COLO668 (cell line): ENCODE measurements around the gene BARHL2.

ENCODE experiments used
- DNase-seq: peaks from one replicate; lab custom pipeline; 2025; ENCODE audit not compliant: unreplicated experiment; lab: John Stamatoyannopoulos, UW

BARHL2 gene

DNA sequence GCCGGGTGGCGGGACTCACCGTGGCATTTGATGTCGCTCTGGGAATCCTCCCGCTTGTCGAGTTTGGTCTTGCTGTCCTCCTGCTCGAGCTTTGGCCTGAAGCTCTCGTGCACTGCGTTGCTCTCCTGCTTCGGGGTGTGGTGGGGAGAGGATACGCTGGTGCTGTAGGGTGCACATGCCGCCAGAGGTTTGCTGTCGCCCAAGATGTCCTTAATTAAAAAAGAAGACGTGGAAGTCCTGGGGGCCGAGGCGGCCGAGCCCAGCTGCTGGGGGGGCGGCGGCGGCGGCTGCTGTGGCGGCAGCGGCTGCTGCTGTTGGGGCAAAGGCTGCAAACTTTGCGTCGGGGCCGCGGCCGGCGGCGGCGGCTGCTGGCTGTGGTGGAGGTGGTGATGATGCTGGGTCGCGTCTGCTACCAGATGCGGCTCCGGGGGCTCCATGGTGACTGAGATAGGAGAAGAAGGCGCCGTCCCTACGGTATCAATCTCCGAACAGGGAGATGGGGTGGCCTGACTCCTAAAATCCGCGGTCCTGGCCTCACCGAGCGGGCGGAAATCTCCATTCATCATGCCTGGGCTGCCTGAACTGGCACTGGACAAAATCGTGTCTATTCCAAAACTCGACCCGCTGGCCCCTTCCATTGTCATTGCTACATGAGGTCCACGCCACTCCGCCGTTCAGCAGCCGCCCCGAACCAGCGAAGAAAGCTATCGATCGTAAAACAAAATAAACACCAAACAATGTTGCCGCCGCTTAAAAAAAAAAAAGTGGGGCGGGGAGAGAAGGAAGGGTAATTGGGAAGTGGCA, at the start of gene BARHL2:
BARHL2 (minus strand) TSS at position 751 of the 804 bp plus-strand sequence; CDS start at position 644, 107 bp downstream.
- DNase-seq = peak; percentile 43

DNA sequence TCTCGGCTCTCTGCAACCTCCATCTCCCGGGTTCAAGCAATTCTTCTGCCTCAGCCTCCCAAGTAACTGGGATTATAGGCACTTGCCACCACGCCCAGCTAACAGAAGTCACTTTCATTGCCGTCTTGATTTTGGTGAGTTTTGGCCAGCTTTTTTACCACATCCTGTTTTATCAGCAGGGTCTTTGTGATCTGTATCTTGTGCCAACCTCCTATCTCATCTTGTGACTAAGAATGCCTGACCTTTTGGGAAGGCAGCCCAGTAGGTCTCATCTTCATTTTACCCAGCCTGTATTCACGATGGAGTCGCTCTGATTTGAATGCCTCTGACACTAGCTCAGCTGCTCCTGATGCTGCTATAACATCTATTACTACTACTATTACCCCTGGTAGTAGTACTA, 46.8 kb upstream of the BARHL2 start:
- no peak for DNase-seq

- no peak for DNase-seq
These were observed 46.4 kb upstream of the BARHL2 start for GRCh38 chr1:90763506-90763905.

DNA sequence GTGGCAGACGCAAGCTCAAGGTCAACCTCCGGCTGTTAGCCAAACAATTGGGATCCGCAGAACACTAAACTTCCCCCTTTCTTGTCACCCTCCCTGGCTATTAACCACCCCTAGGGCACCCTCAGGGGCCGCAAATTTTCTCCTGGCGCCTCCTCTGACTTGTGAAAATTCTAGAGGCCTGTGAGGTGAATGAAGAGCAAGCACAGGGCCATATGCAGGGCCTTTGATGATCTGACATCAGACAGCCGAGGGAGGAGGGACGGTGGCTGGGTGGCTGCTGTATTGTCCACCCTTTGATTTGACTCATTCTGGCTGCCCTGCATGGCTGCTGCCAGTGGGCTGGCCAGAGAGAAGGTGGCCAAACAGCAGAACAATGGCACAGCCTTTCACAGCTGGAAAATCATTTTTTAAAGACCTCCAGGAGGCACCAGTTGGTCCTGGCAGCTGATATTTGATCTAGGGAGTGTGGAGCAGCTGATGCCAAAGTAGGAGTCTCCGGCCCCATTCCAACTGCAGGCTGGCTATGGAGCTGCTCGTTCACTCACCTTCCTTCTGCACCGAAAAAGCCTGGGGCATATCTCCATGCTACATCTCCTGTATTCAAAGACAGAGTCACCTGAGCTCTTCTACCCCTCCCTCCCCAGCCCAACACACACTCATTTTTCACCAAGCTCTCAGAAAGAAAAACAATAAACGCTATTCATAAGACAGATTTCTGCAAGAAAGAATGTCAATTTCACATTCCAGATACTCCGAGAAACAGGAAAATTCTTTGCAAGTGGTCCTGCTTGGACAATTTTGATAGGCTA, 44.9 kb upstream of the BARHL2 start:
- no peak for DNase-seq

DNA sequence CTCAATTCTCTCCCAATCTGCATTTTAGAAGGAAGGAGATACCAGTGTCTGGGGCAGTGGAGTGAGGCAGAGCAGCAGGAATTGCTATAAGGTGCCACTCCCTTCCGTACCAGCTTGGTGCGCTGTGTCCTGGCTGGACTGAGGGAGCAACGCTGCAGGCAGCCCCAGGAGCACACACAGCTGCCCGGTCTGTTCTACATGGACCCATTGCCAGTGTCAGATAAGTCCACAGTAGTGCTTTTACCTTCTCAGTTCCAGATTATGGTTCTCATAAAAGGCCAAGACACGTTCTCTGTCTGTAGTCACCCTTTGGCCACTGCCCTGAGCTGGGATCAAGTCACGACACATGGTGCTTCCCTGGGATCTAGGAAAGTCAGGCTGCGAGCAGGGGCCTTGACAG, 44.1 kb upstream of the BARHL2 start:
- no peak for DNase-seq

DNA sequence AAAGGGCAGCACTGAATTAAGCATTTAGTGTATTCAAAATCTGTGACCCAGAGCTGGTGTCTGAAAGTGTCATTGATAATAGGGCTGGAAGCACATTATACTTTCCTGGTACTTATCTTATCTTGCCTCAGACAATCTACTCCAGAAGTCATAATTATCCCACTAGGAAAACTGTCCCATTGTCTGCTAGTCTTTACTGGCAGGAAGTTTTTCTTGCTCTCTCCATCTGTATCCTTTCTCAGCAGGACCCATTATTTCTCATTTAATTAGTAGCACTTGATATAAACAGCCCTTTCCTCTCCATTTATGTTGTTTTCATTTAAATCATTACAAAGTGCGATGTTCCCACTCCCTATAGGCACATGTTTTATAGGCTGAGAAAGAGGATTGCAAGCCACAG, 36.5 kb upstream of the BARHL2 start:
- DNase-seq = no peak

DNA sequence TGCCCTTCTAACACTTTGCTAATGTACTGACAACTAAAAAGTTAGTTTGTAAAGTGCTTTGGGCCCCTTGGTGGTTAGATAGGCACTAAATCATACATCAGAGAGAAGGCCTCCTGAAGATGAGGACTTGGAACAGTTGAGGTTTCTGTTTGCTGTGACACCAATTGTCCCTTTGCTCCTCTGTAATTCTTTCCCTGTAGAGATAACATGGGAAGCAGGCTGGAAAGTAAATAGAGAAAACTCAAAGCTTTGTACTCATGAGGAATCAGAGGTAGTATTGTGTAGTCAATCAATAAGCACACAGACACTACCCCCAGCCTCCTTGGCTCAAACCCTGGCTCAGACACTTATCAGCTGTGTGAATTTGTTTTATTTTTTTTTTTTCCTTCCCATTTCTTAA, 31.6 kb upstream of the BARHL2 start:
- no peak for DNase-seq

DNA sequence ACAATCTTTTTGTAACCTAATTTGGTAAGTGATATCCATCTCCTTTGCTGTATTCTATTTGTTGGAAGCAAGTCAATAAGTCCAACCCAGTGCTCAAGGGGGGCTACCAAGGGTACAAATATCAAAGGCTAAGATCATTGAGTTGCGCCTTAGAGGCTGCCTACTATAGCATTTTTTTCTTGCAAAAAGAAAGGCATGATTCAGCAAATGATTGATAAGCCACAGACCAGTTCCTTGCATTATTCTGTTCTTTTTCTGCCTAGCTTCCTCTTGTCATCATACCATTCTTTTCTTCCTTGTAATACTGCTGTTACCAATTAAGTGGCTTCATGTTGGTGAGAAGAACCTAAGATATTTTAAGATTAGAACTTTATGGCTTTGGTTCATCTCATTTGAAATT, 29.8 kb upstream of the BARHL2 start:
- no peak for DNase-seq

DNA sequence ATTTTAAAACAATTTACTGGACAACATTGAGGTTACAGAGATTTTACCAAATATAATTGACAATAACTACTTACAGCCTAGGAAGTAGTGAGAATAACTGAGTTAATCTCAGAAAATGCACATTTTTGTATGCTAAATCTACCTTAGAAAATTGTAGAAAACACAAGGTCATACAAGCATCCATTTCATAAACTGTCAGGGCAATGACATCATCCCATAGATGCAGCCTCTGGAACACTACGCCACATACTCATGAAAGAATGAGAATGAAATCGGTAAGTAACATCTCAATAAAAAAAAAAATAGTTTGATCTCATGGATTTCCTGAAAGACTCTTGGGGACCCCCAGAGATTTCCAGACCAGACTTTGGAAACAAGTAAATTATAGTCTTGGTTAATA, 28.9 kb upstream of the BARHL2 start:
- no peak for DNase-seq

DNA sequence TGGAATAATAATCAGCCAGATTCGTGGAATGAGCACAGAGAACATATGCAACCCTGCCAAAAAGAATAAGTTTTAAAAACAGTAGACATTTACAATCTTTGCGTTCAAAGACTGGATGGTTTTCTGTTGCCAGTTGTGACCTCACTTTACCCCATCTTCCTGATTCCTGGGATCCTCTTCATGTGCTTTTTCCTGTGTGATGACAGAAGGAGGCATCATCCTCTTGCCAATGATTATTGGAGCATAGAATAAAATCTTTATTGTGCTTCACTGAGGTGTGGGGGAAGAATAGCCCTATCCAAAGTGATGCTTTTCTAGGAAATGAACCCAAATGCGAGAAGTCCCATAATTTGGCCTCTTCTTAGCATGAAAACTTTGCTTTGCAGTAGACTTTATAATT, 15.0 kb upstream of the BARHL2 start:
- no peak for DNase-seq

- DNase-seq = no peak
These were observed 14.4 kb upstream of the BARHL2 start for GRCh38 chr1:90731382-90732050.

GRCh38 chr1:90730243-90731022, 13.3 kb upstream of the BARHL2 start:
- no peak for DNase-seq

DNA sequence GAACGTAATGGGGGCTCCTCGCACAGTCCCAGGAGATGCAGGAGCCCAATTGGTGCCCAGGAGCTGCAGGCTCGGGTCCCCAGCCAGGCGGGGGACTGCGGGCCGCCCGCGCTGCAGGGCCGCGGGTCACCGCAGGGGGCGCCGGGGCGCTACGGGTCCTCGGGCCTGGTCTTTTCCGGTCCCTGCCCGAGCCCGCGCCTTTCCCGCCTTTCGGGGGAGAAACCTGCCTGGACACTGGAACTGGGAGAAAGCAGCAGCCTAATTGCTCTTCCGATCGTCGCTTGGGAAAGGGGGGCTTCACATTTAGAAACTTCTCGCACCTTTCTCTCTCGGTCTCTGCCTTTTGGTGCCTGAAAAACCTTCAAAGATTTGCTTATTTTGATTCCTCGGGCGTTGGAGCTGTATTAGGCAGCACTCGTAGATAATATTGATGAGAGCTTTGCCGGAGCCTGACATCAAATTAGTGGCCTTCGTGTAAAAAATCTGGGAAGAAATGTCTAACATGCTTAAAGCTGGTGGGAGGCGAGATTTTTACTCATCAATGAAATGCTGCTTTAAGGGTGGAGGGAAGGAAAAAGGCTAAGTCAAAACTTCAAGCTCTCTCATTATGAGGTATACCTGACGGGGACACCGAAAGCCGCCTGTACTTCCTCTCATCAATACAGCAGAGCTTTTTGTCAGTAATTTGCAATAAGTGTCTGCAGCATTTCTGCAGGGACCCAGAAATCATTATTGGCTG, 12.6 kb upstream of the BARHL2 start:
- DNase-seq = no peak

- DNase-seq = no peak
These were observed 11.6 kb upstream of the BARHL2 start for GRCh38 chr1:90728502-90729287.

DNA sequence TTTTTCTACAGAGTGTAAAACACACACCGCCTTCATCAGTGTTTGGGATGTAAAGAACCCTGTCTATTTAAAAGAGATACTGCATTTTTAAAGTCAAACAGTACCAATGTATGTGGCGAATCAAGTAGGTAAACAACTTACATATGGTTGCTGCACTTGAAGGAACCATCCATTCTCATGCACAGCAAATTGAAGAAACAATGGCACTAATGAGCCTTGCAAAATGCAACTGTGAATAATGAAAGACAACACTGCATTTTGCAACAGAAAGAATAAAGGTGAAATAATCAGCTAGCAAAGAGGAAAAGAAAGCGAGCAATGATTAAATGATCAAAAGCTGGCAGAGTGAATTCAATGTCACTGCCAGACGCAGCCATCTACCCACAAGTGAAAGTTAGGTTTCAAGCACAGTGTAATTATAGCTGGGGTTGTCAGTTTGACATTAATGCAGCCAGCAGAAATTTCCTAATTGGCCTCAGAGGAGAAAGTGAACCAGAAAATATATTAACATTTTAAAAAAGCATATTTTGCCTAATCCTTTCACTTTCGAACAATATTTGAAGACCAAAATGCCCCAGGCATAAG, 10.9 kb upstream of the BARHL2 start:
- no peak for DNase-seq

DNA sequence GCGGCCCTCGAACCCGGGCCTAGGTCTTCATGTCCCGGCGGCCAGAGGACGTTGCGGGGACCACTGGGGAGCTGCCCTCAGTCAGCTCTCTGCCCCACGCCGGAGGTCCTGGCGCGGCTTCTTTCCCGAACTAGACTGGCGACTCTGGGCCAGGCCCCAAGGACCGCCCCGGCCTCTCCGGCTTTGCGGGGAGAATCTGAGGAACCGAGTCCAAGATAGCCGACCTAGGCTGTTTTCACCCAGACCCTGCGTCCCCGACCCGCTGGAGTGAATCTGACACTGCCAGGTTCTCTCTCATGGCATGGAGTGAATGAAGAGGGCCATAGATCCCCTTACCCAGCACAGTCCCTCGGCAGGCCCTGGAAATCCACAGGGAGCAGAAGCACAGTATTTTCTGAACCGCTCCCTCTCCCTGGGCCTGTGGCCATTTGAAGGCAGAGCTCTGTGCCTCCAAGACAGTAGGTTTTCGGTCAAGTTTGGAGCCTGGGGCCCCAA, 9.9 kb upstream of the BARHL2 start:
- no peak for DNase-seq

DNA sequence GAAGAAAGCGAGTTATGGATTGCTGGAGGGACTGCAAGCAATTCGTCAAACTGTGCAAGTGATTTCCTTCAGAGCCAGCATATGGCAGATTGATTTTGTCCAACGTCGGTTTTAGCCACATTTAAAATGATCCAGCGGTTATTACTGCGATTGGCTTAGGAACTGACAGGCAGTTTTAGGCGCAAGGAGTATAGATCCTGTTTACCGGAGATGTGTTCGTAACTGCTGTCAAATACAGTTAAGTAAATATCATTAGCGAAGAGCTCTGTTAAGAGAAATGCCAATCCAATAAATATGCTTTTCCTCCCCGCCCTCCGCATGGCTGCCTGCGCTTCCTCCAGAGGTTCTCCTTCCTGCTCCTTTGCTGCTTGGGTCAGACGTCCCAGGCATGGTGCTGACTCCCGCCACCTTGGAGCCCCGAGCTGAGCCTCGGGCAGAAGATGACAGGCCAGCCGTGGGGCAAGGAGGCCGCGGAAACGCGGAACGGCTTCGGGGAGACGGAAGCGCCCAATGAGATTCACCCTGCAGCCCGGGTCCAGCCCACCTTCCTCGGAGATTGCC, 9.4 kb upstream of the BARHL2 start:
- no peak for DNase-seq

DNA sequence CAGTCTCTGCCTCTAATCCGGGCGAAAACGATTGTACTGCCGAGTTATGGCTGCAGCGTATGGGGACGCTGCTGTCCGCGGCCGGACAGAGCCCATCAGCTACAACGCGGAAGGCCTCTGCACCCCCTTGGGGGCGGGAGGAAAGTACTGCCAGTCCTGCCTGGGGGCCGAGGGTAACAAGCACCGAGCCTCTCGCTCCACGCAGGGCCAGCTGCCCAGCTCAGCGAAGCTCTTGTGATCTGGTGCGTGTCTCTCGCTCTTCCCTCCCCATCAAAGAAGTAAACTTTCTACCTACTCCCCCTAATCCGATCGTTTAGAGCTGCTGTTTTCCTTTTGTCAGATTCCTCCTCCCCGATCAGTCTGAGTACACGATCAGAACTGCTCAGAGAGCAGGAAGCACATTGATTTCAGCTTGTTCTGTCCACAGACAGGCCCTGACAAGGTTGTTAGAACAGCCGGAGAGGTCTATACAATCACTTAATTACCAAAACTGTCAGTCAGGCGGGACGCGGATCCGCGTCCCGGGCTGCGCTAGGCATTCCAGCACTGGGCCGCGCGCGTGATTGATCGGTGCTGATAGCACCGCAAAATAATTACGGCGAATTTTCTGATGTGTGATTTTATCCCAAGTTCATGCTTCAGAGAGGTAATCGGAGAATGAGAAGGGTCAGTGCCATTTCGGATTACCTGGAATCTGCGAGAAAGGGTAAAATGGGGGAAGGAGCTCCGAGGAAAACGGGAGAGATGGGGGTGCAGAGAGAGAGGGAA, 8.7 kb upstream of the BARHL2 start:
- DNase-seq = no peak
